ENCODE results near the gene DCLRE1C.
"Not testable (repeated sequence)": the region's sequence is repeated elsewhere in the genome, so short reads cannot be mapped to it uniquely, and the experiment has no call there.

Gene DCLRE1C

DNA sequence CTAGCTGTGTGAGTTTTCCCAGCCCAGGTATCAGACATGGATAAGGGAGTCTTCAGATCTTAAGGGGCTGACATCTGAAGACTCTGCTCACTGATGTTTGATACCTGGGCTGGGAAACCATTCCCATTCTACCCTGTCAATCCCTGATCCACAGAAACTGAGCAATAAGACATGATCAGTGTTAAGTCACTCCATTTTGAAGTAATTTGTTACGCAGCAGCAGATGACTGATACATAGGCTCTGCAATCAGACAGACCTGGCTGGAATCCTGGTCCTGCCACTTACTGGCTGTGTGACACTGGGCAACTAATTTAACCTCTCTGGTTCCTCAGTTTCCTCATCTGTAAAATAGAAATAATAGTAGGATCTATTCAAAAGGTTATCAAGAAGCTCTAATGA is 6.6 kb downstream of the DCLRE1C start:
- H3K36me3 ChIP-seq (ENCODE audit: insufficient read depth, low read length) = no peaks in the 10 kb centered on the region; the same call in 1 of the 2 replicates
- no peaks in the 10 kb centered on the region for H3K9me3 ChIP-seq (ENCODE audit: low read depth, low read length)
- no peak for DNase-seq (ENCODE audit: low read depth, low spot score)
- H3K9ac ChIP-seq (ENCODE audit: insufficient read length) = no peak overlapping the region
- no peak overlapping the region for H3K27ac ChIP-seq
- TF ChIP-seq FOXP2 (optimal IDR thresholded peaks at IDR 0.05; ENCODE audit: control extremely low read depth, extremely low read length, insufficient read depth) (no peak), EZH2 (IDR thresholded peaks at IDR 0.05) (no peak), POLR2AphosphoS5 (IDR thresholded peaks at IDR 0.05; ENCODE audit: borderline replicate concordance, low read depth, low read length) (no peak)
- no peak overlapping the region for H3K4me3 ChIP-seq

DNA sequence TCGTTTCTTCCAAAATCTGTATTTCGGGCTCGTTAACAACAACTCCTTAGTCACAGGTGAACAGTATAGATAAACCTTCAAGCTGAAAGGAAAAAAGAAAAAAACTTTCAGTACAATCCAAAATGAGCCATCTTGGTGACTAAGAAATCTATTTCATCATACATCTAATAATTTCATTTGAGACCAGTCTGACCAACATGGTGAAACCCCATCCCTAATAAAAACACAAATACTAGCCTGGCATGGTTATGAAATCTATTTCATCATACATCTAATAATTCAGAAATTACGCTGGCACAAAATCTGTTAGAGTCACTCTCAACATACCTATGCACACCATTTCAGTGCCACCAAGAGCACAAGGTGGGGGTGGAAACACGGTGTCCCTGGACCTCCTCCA is 8.8 kb downstream of the DCLRE1C start:
- Histone ChIP-seq H3K36me3 (ENCODE audit: insufficient read depth, low read length) (no peaks in the 10 kb centered on the region; the same call in 1 of the 2 replicates), H3K4me3 (no peak overlapping the region), H3K27ac (no peak overlapping the region), H3K9ac (ENCODE audit: insufficient read length) (no peak overlapping the region), H3K9me3 (ENCODE audit: low read depth, low read length) (no peaks in the 10 kb centered on the region)
- no peak for TF ChIP-seq POLR2AphosphoS5 (IDR thresholded peaks at IDR 0.05; ENCODE audit: borderline replicate concordance, low read depth, low read length)
- no peak for TF ChIP-seq FOXP2 (optimal IDR thresholded peaks at IDR 0.05; ENCODE audit: control extremely low read depth, extremely low read length, insufficient read depth)
- TF ChIP-seq EZH2 (IDR thresholded peaks at IDR 0.05) = no peak
- DNase-seq (ENCODE audit: low read depth, low spot score) = no peak

GRCh38 chr10:14942950-14943338 is 11.0 kb downstream of the DCLRE1C start:
- not testable (repeated sequence) for H3K9me3 ChIP-seq (ENCODE audit: low read depth, low read length); H3K4me3 ChIP-seq; H3K27ac ChIP-seq; DNase-seq (ENCODE audit: low read depth, low spot score); H3K36me3 ChIP-seq (ENCODE audit: insufficient read depth, low read length); H3K9ac ChIP-seq (ENCODE audit: insufficient read length)

GRCh38 chr10:14942147-14942949 is 11.5 kb downstream of the DCLRE1C start:
- not testable (repeated sequence) for H3K9ac ChIP-seq (ENCODE audit: insufficient read length); H3K9me3 ChIP-seq (ENCODE audit: low read depth, low read length); H3K36me3 ChIP-seq (ENCODE audit: insufficient read depth, low read length); H3K27ac ChIP-seq; H3K4me3 ChIP-seq; DNase-seq (ENCODE audit: low read depth, low spot score)

DNA sequence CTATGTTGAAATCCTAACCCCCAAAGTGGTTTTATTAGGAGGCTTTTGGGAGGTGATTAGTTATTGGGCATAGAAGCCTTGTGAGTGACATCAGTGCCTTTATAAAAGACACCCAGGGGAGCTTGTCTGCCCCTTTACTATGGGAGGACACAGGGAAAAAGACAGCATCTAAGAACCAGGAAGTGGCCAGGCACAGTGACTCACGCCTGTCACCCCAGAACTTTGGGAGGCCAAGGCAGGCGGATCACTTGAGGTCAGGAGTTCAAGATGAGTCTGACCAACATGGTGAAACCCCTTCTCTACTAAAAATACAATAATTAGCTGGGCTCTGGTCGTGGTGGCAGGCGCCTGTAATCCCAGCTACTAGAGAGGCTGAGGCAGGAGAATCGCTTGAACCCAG is 14.9 kb downstream of the DCLRE1C start:
- H3K4me3 ChIP-seq; H3K36me3 ChIP-seq (ENCODE audit: insufficient read depth, low read length); H3K9ac ChIP-seq (ENCODE audit: insufficient read length); DNase-seq (ENCODE audit: low read depth, low spot score); H3K9me3 ChIP-seq (ENCODE audit: low read depth, low read length); H3K27ac ChIP-seq: not testable (repeated sequence)

- H3K9me3 ChIP-seq (ENCODE audit: low read depth, low read length) = no peaks in the 10 kb centered on the region
- no peak overlapping the region for H3K9ac ChIP-seq (ENCODE audit: insufficient read length)
- no peaks in the 10 kb centered on the region; the same call in 1 of the 2 replicates for H3K36me3 ChIP-seq (ENCODE audit: insufficient read depth, low read length)
- TF ChIP-seq POLR2AphosphoS5 (IDR thresholded peaks at IDR 0.05; ENCODE audit: borderline replicate concordance, low read depth, low read length) = no peak
- no peak for TF ChIP-seq EZH2 (IDR thresholded peaks at IDR 0.05)
- TF ChIP-seq FOXP2 (optimal IDR thresholded peaks at IDR 0.05; ENCODE audit: control extremely low read depth, extremely low read length, insufficient read depth) = no peak
- DNase-seq (ENCODE audit: low read depth, low spot score) = no peak
- no peak overlapping the region for H3K27ac ChIP-seq
- H3K4me3 ChIP-seq = no peak overlapping the region
Measured at GRCh38 chr10:14936584-14936983, 17.3 kb downstream of the DCLRE1C start.

DNA sequence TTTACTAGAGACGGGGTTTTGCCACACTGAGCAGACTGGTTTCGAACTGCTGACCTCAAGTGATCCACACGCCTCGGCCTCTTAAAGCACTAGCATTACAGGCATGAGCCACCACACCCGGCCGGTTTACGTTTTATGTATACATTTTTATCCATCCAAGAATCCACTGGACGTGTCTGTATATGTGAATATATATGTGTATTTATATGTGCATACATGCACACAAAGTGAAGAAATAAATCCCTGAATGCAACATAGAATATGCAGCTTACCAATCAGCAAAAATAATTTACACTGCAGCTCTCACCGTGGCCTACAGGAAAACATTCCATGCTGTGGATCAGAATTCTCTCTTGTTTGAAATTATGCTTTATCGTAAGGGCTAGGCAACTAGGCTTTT is 23.3 kb downstream of the DCLRE1C start:
- no peak for DNase-seq (ENCODE audit: low read depth, low spot score)
- Histone ChIP-seq H3K9ac (ENCODE audit: insufficient read length) (no peak overlapping the region), H3K4me3 (no peak overlapping the region), H3K27ac (no peak overlapping the region), H3K36me3 (ENCODE audit: insufficient read depth, low read length) (no peaks in the 10 kb centered on the region; the same call in 1 of the 2 replicates), H3K9me3 (ENCODE audit: low read depth, low read length) (no peaks in the 10 kb centered on the region)
- TF ChIP-seq POLR2AphosphoS5 (IDR thresholded peaks at IDR 0.05; ENCODE audit: borderline replicate concordance, low read depth, low read length) = no peak
- TF ChIP-seq FOXP2 (optimal IDR thresholded peaks at IDR 0.05; ENCODE audit: control extremely low read depth, extremely low read length, insufficient read depth) = no peak
- TF ChIP-seq EZH2 (IDR thresholded peaks at IDR 0.05) = no peak

GRCh38 chr10:14926722-14927416 is 27.0 kb downstream of the DCLRE1C start:
- no peak for DNase-seq (ENCODE audit: low read depth, low spot score)
- Histone ChIP-seq H3K4me3 (no peak overlapping the region), H3K9me3 (ENCODE audit: low read depth, low read length) (no peaks in the 10 kb centered on the region), H3K36me3 (ENCODE audit: insufficient read depth, low read length) (no peaks in the 10 kb centered on the region), H3K9ac (ENCODE audit: insufficient read length) (no peak overlapping the region), H3K27ac (no peak overlapping the region)
- no peak for TF ChIP-seq POLR2AphosphoS5 (IDR thresholded peaks at IDR 0.05; ENCODE audit: borderline replicate concordance, low read depth, low read length)
- TF ChIP-seq FOXP2 (optimal IDR thresholded peaks at IDR 0.05; ENCODE audit: control extremely low read depth, extremely low read length, insufficient read depth) = no peak
- TF ChIP-seq EZH2 (IDR thresholded peaks at IDR 0.05) = no peak

GRCh38 chr10:14926061-14926470 is 27.8 kb downstream of the DCLRE1C start:
- Histone ChIP-seq H3K36me3 (ENCODE audit: insufficient read depth, low read length) (no peaks in the 10 kb centered on the region), H3K4me3 (no peak overlapping the region), H3K9ac (ENCODE audit: insufficient read length) (no peak overlapping the region), H3K9me3 (ENCODE audit: low read depth, low read length) (no peaks in the 10 kb centered on the region), H3K27ac (no peak overlapping the region)
- TF ChIP-seq POLR2AphosphoS5 (IDR thresholded peaks at IDR 0.05; ENCODE audit: borderline replicate concordance, low read depth, low read length) = no peak
- no peak for TF ChIP-seq EZH2 (IDR thresholded peaks at IDR 0.05)
- TF ChIP-seq FOXP2 (optimal IDR thresholded peaks at IDR 0.05; ENCODE audit: control extremely low read depth, extremely low read length, insufficient read depth) = no peak
- DNase-seq (ENCODE audit: low read depth, low spot score) = no peak

Measured in SK-N-MC (cell line).